Uterus (tissue), 4 donors: ENCODE data around the gene SGMS1. TPM values are rescaled to one million over a fixed set of nuclear protein-coding genes. Genes with fewer than 3 reads are reported as not detected.

Source experiments
- DNase-seq, 2 donors: peaks; one replicate each; pipeline ENCODE4 v3.0.0-alpha.2; 2019 to 2020
- H3K27ac ChIP-seq, 2 donors: fragments of 200-600 bp; sonication (generic); 1 replicate in 1 of 2; 2 replicates in 1 of 2; pipeline ENCODE4 v1.5.1; 2016 to 2018
- H3K27me3 ChIP-seq, 2 donors: fragments of 200-600 bp; sonication (generic); one replicate each; pipeline ENCODE4 v1.5.1; 2018 to 2019; ENCODE audit warnings: control low read depth in 1 of 2
- H3K36me3 ChIP-seq, 2 donors: fragments of 200-600 bp; sonication (generic); one replicate each; pipeline ENCODE4 v1.5.1; 2019; ENCODE audit warnings: control low read depth in 1 of 2
- H3K4me1 ChIP-seq, 2 donors: fragments of 200-600 bp; sonication (generic); one replicate each; pipeline ENCODE4 v1.5.1; 2018 to 2019; ENCODE audit warnings: control low read depth in 1 of 2
- H3K4me3 ChIP-seq, 2 donors: fragments of 200-600 bp; sonication (generic); 1 replicate in 1 of 2; 2 replicates in 1 of 2; pipeline ENCODE4 v1.5.1; 2018 to 2019; ENCODE audit warnings: mild to moderate bottlenecking in 1 of 2
- H3K9me3 ChIP-seq, 2 donors: fragments of 200-600 bp; sonication (generic); one replicate each; pipeline ENCODE4 v1.5.1; 2019; ENCODE audit warnings: control low read depth in 1 of 2
- POLR2A ChIP-seq, 2 donors: fragments of 450-650 bp; IDR thresholded peaks; one replicate each; pipeline ENCODE4 v1.6.1; 2016; ENCODE audit warnings: antibody characterized with exemption in 2 of 2, mild to moderate bottlenecking in 1 of 2, moderate library complexity in 1 of 2
- intact Hi-C: fragments of 100-400 bp; cut with DNase I; formaldehyde crosslinking; loops from one replicate; pipeline ENCODE4 v1.15.1; 2023; ENCODE audit warnings: low total_unique reads
- total RNA-seq, 4 donors: library from RNA; depleted of rRNA in 3 of 4; stranded (reverse); fragments of >200 nt in 3 of 4; gene quantifications; one replicate each; pipeline versions ENCODE4 v1.1.0 to v1.2.4, GENCODE V29; 2014 to 2023
- TF ChIP-seq, protein P1 (sequence below), 4 experiments: fragments of 200-600 bp in 2 of 4; fragments of 450-650 bp in 2 of 4; sonication (generic) in 2 of 4; IDR thresholded peaks; one replicate each; pipeline ENCODE4 v1.5.1; 2016 to 2019; ENCODE audit warnings: antibody characterized with exemption in 4 of 4, mild to moderate bottlenecking in 2 of 4, moderate library complexity in 1 of 4
- donor health status: DM: yes; HTN: yes; CAD: no.

SGMS1 gene
- total RNA-seq, 4 donors from 2014 or later: 38.0 to 102 (median 57.7) TPM

DNA sequence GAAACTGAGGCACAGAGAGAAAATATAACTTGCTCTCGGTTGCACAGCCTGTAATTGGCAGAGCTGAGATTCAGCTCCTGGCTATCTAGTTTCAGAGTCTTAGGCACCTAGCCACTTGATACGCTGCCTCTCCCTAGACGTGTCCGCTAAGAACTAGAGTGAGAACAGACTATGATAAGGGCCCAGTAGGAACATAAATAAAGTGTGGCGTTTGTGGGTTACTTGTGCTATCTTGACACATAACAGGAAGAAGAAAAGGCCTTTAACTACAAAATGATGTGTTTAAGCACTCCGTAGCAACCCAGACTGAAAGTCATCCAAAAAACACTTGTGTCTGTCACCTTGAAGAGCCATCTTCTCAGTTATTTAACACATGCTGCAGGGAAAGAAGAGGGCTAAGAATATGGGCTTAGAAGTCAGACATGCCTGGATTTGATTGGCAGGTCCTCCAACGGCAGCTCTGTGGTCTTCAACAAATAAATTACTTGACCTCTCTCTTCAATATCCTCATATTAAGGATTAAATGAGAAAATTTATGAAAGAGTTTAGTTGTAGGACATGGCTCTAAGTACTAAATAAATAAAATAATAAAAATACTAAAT lies 96.2 kb downstream of the SGMS1 start:
- Histone ChIP-seq H3K27me3 (no peaks in the 10 kb centered on the region), H3K4me3 (no peak overlapping the region), H3K36me3 (no peaks in the 10 kb centered on the region), H3K9me3 (no peaks in the 10 kb centered on the region), H3K4me1 (no peaks in the 10 kb centered on the region), H3K27ac (no peak overlapping the region)
- no peak for TF ChIP-seq POLR2A (IDR thresholded peaks at IDR 0.05)
- TF ChIP-seq, protein P1, sequence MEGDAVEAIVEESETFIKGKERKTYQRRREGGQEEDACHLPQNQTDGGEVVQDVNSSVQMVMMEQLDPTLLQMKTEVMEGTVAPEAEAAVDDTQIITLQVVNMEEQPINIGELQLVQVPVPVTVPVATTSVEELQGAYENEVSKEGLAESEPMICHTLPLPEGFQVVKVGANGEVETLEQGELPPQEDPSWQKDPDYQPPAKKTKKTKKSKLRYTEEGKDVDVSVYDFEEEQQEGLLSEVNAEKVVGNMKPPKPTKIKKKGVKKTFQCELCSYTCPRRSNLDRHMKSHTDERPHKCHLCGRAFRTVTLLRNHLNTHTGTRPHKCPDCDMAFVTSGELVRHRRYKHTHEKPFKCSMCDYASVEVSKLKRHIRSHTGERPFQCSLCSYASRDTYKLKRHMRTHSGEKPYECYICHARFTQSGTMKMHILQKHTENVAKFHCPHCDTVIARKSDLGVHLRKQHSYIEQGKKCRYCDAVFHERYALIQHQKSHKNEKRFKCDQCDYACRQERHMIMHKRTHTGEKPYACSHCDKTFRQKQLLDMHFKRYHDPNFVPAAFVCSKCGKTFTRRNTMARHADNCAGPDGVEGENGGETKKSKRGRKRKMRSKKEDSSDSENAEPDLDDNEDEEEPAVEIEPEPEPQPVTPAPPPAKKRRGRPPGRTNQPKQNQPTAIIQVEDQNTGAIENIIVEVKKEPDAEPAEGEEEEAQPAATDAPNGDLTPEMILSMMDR (IDR thresholded peaks at IDR 0.05): no peak
- no peak for DNase-seq
- intact Hi-C loops: no loop called here

DNA sequence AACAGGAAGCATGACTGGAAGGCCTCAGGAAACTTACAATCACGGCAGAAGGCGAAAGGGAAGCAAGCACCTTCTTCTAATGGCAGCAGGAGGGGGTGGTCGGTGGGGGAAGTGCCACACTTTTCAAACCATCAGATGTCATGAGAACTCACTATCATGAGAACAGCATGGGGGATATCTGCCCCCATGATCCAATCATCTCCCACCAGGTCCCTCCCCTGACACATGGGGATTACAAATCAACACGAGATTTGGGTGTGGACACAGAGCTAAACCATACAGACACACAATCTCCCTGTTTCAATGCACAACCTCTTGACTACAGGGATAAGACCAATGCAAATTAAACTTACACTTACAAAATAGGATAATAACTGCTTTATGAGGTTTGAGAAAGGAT lies 97.6 kb downstream of the SGMS1 start:
- no peak for DNase-seq

DNA sequence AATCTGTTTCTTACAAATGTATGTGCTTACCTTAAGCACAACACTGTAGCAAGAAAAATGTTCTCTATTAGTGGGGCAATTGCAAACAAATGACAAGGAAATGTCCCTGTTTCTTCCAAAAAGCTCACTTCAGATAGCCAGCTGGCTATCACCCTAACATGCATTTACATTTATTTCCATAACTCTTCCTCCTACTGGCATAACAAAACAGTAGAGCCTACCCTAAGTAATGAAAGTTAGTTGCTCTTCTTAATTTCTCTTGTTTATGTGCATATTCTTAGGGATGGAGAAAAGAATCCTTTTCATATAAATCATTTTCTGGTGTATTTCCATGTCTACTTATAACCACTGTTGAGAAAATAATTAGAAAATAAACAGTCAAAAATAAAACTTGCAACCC lies 100.4 kb downstream of the SGMS1 start:
- H3K9me3 ChIP-seq: no peaks in the 10 kb centered on the region
- TF ChIP-seq POLR2A (IDR thresholded peaks at IDR 0.05): no peak
- TF ChIP-seq, protein P1 (IDR thresholded peaks at IDR 0.05): no peak
- intact Hi-C loops: no loop called here

More for the DNA sequence above, 97.6 kb downstream of the SGMS1 start:
- TF ChIP-seq POLR2A (IDR thresholded peaks at IDR 0.05): no peak
- TF ChIP-seq, protein P1 (IDR thresholded peaks at IDR 0.05): no peak
- intact Hi-C loops: no loop called here
- no peak overlapping the region for H3K4me3 ChIP-seq
- H3K4me1 ChIP-seq: no peaks in the 10 kb centered on the region
- H3K27ac ChIP-seq: no peak overlapping the region
- H3K9me3 ChIP-seq: no peaks in the 10 kb centered on the region
- H3K36me3 ChIP-seq: no peaks in the 10 kb centered on the region
- no peaks in the 10 kb centered on the region for H3K27me3 ChIP-seq

DNA sequence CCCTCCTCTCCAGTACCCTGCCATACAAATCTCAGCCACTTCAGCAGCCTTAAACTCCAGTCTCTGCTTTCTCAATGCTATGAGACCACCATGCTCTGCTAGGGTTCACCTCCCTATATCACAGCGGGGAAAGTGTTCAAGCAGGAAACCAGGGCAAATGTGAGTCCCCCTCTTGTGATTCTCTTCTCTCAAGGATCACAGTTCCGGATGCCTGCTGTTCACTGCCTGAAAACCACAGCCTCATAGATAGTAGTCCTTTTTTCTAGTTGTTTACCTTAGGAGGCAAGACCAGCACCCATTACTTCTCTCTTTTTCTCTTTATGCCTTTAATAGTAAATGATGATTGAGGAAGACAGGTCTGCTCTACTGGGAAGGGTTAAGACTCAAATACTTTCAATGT lies 100.8 kb downstream of the SGMS1 start:
- no peaks in the 10 kb centered on the region for H3K27me3 ChIP-seq
- H3K36me3 ChIP-seq: no peaks in the 10 kb centered on the region
- H3K4me3 ChIP-seq: no peak overlapping the region
- no peaks in the 10 kb centered on the region for H3K4me1 ChIP-seq
- no peak for DNase-seq
- H3K27ac ChIP-seq: no peak overlapping the region
- TF ChIP-seq POLR2A (IDR thresholded peaks at IDR 0.05): no peak
- TF ChIP-seq, protein P1 (IDR thresholded peaks at IDR 0.05): no peak
- intact Hi-C loops: no loop called here
- H3K9me3 ChIP-seq: no peaks in the 10 kb centered on the region

More for the DNA sequence above, 100.4 kb downstream of the SGMS1 start:
- DNase-seq: no peak
- H3K27ac ChIP-seq: no peak overlapping the region
- no peaks in the 10 kb centered on the region for H3K27me3 ChIP-seq
- no peaks in the 10 kb centered on the region for H3K36me3 ChIP-seq
- H3K4me1 ChIP-seq: no peaks in the 10 kb centered on the region
- no peak overlapping the region for H3K4me3 ChIP-seq

DNA sequence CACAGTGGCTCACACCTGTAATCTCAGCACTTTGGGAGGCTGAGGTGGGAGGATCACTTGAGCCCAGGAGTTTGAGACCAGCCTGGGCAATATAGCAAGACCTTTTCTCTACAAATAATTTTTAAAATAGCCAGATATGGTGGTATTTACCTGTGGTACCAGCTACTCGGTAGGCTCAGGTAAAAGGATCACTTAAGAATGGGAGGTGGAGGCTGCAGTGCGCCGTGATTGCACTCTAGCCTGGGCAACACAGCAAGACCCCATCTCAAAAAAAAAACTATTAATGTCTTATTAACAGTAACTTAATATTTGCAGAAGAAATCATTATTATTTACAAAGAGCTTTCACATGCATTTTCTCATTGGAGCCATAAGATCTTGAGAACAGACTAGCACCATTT lies 103.6 kb downstream of the SGMS1 start:
- TF ChIP-seq, protein P1 (IDR thresholded peaks at IDR 0.05): no peak
- TF ChIP-seq POLR2A (IDR thresholded peaks at IDR 0.05): no peak
- no peaks in the 10 kb centered on the region for H3K4me1 ChIP-seq
- no peak overlapping the region for H3K27ac ChIP-seq
- H3K27me3 ChIP-seq: no peaks in the 10 kb centered on the region
- no peaks in the 10 kb centered on the region for H3K9me3 ChIP-seq
- DNase-seq: no peak
- H3K36me3 ChIP-seq: no peaks in the 10 kb centered on the region
- intact Hi-C loops: no loop called here
- H3K4me3 ChIP-seq: no peak overlapping the region
